M059J (cell line): ENCODE results near the gene TIMM17A. TPM values are rescaled to one million over a fixed set of nuclear protein-coding genes. Genes with fewer than 3 reads are reported as not detected.

Experiments
- DNase-seq: peaks from one replicate; pipeline ENCODE4 v3.0.0-alpha.2; 2012; ENCODE audit warnings: low read depth
- total RNA-seq: library from RNA; depleted of rRNA; stranded (reverse); fragments of >200 nt; shearing (Covaris generic); gene quantifications from 2 replicates; pipeline ENCODE4 v1.2.3, GENCODE V29; 2014; rRNA removed

The TIMM17A gene
- total RNA-seq: 85.0 and 113 TPM in 2 replicates

- peak; percentile 99 for DNase-seq
These were observed at the start of gene TIMM17A for GRCh38 chr1:201955009-201955728. Gene TIMM17A (plus strand): TSS chr1:201955503. CDS start chr1:201955527, 24 bp downstream.

- no peak for DNase-seq
These were observed 49.0 kb upstream of the TIMM17A start for GRCh38 chr1:201906336-201906735.

GRCh38 chr1:201907621-201908020 is 47.7 kb upstream of the TIMM17A start:
- no peak for DNase-seq

- DNase-seq: no peak
These were observed 43.3 kb upstream of the TIMM17A start for GRCh38 chr1:201911826-201912571.

- DNase-seq: no peak
These were observed 42.5 kb upstream of the TIMM17A start for GRCh38 chr1:201912832-201913231.

- no peak for DNase-seq
These were observed 40.7 kb upstream of the TIMM17A start for GRCh38 chr1:201914456-201915235.

GRCh38 chr1:201916649-201917249 is 38.6 kb upstream of the TIMM17A start:
- peak; percentile 98 for DNase-seq

GRCh38 chr1:201917362-201918033 is 37.8 kb upstream of the TIMM17A start:
- peak; percentile 96 for DNase-seq

- DNase-seq: no peak
These were observed 37.0 kb upstream of the TIMM17A start for GRCh38 chr1:201918343-201918742.

- DNase-seq: no peak
These were observed 33.2 kb upstream of the TIMM17A start for GRCh38 chr1:201921952-201922558.

- no peak for DNase-seq
These were observed 30.1 kb upstream of the TIMM17A start for GRCh38 chr1:201925301-201925567.

- no peak for DNase-seq
These were observed 29.2 kb upstream of the TIMM17A start for GRCh38 chr1:201925981-201926645.

- DNase-seq: no peak
These were observed 27.0 kb upstream of the TIMM17A start for GRCh38 chr1:201928266-201928665.

- no peak for DNase-seq
These were observed 25.2 kb upstream of the TIMM17A start for GRCh38 chr1:201930137-201930536.

- no peak for DNase-seq
These were observed 24.5 kb upstream of the TIMM17A start for GRCh38 chr1:201930803-201931202.

- DNase-seq: peak; percentile 77
These were observed 21.4 kb upstream of the TIMM17A start for GRCh38 chr1:201933840-201934430.

- peak; percentile 92 for DNase-seq
These were observed 17.6 kb upstream of the TIMM17A start for GRCh38 chr1:201937624-201938213.

GRCh38 chr1:201938440-201939035 is 16.8 kb upstream of the TIMM17A start:
- DNase-seq: no peak

GRCh38 chr1:201939148-201939547 is 16.2 kb upstream of the TIMM17A start:
- no peak for DNase-seq
